ENCODE results near the gene HNRNPAB. TPM values are rescaled to one million over a fixed set of nuclear protein-coding genes. Genes with fewer than 3 reads are reported as not detected.

Gene HNRNPAB
- polyA plus RNA-seq (2013), result 170 and 172 TPM in 2 replicates

GRCh38 chr5:178204182-178204934 lies at the start of gene HNRNPAB:
Gene HNRNPAB (plus strand): TSS chr5:178204533. CDS start chr5:178204838, 305 bp downstream.
- Histone ChIP-seq H4K91ac (ENCODE audit: low read depth, low read length) (peak within 1 kb of the TSS; percentile 88), H3K79me2 (ENCODE audit: control insufficient read depth, insufficient read depth, low read length, poor library complexity) (peaks cover 26% of the 10 kb centered on the region), H2BK120ac (ENCODE audit: insufficient read depth, low read length, poor library complexity) (peak within 1 kb of the TSS; percentile 72), H2BK5ac (ENCODE audit: low read depth, low read length, poor library complexity) (peak within 1 kb of the TSS; percentile 89), H2AFZ (ENCODE audit: insufficient read depth, low read length, poor library complexity) (peak within 1 kb of the TSS; percentile 92), H3K4me1 (ENCODE audit: control insufficient read depth in 1 of 2, insufficient read depth in 2 of 2, low read length in 2 of 2) (peaks cover 0 to 13% of the 10 kb centered on the region in 2 experiments), H3K4ac (ENCODE audit: low read depth, low read length) (peak within 1 kb of the TSS; percentile 94), H3K9ac (ENCODE audit: low read length) (peak within 1 kb of the TSS; percentile 100), H3K36me3 (ENCODE audit: control insufficient read depth in 1 of 2, insufficient read depth in 2 of 2, low read length in 2 of 2) (peaks cover 26 to 33% of the 10 kb centered on the region in 2 experiments), H3K23ac (ENCODE audit: low read length) (no peak within 1 kb of the TSS), H3K14ac (ENCODE audit: low read length) (peak within 1 kb of the TSS; percentile 97), H2BK12ac (ENCODE audit: low read length) (no peak within 1 kb of the TSS), H4K8ac (ENCODE audit: low read depth, low read length) (peak within 1 kb of the TSS; percentile 93), H4K12ac (ENCODE audit: low read depth, low read length) (peak within 1 kb of the TSS; percentile 92), H3K27me3 (ENCODE audit: insufficient read depth, low read length) (peaks cover 3% of the 10 kb centered on the region), H3K4me2 (ENCODE audit: low read length) (peak within 1 kb of the TSS; percentile 96), H3K9me3 (ENCODE audit: insufficient read depth, low read depth, low read length) (no peaks in the 10 kb centered on the region), H3K18ac (ENCODE audit: low read length) (peak within 1 kb of the TSS; percentile 80), H3K79me1 (ENCODE audit: low read length) (peaks cover 11% of the 10 kb centered on the region), H2AK5ac (ENCODE audit: low read length) (peak within 1 kb of the TSS; percentile 95), H3K27ac (ENCODE audit: low read depth, low read length) (peak within 1 kb of the TSS; percentile 78), H3K4me3 (ENCODE audit: low read depth, low read length) (peak within 1 kb of the TSS; percentile 100)
- peak; percentile 96 to 99 for DNase-seq
- no CpG with 5 or more reads among the region's 96 CpGs for WGBS (ENCODE audit: extremely low coverage, insufficient coverage, insufficient read length)

GRCh38 chr5:178155065-178155464 lies 49.3 kb upstream of the HNRNPAB start:
- Histone ChIP-seq H3K9me3 (ENCODE audit: insufficient read depth, low read depth, low read length) (no peaks in the 10 kb centered on the region), H3K4ac (ENCODE audit: low read depth, low read length) (no peak overlapping the region), H3K79me2 (ENCODE audit: control insufficient read depth, insufficient read depth, low read length, poor library complexity) (peaks cover 4% of the 10 kb centered on the region), H2BK5ac (ENCODE audit: low read depth, low read length, poor library complexity) (no peak overlapping the region), H4K91ac (ENCODE audit: low read depth, low read length) (no peak overlapping the region), H3K79me1 (ENCODE audit: low read length) (peaks cover 3% of the 10 kb centered on the region), H2BK120ac (ENCODE audit: insufficient read depth, low read length, poor library complexity) (no peak overlapping the region), H2BK12ac (ENCODE audit: low read length) (no peak overlapping the region), H3K18ac (ENCODE audit: low read length) (no peak overlapping the region), H2AK5ac (ENCODE audit: low read length) (no peak overlapping the region), H3K14ac (ENCODE audit: low read length) (no peak overlapping the region), H2AFZ (ENCODE audit: insufficient read depth, low read length, poor library complexity) (no peak overlapping the region), H3K23ac (ENCODE audit: low read length) (no peak overlapping the region), H3K36me3 (ENCODE audit: control insufficient read depth in 1 of 2, insufficient read depth in 2 of 2, low read length in 2 of 2) (peaks cover 13 to 19% of the 10 kb centered on the region in 2 experiments), H3K27me3 (ENCODE audit: insufficient read depth, low read length) (no peaks in the 10 kb centered on the region), H3K9ac (ENCODE audit: low read length) (no peak overlapping the region), H3K4me3 (ENCODE audit: low read depth, low read length) (no peak overlapping the region), H3K27ac (ENCODE audit: low read depth, low read length) (no peak overlapping the region), H4K8ac (ENCODE audit: low read depth, low read length) (no peak overlapping the region), H3K4me1 (ENCODE audit: control insufficient read depth in 1 of 2, insufficient read depth in 2 of 2, low read length in 2 of 2) (peaks cover 5 to 8% of the 10 kb centered on the region in 2 experiments), H4K12ac (ENCODE audit: low read depth, low read length) (no peak overlapping the region), H3K4me2 (ENCODE audit: low read length) (no peak overlapping the region)
- WGBS (ENCODE audit: extremely low coverage, insufficient coverage, insufficient read length), result no CpG with 5 or more reads among the region's 8 CpGs
- DNase-seq, result no peak

- Histone ChIP-seq H3K4me3 (ENCODE audit: low read depth, low read length) (no peak overlapping the region), H2AK5ac (ENCODE audit: low read length) (no peak overlapping the region), H2BK12ac (ENCODE audit: low read length) (no peak overlapping the region), H4K91ac (ENCODE audit: low read depth, low read length) (no peak overlapping the region), H3K23ac (ENCODE audit: low read length) (no peak overlapping the region), H3K4ac (ENCODE audit: low read depth, low read length) (no peak overlapping the region), H3K27me3 (ENCODE audit: insufficient read depth, low read length) (no peaks in the 10 kb centered on the region), H3K27ac (ENCODE audit: low read depth, low read length) (no peak overlapping the region), H3K4me2 (ENCODE audit: low read length) (no peak overlapping the region), H2BK5ac (ENCODE audit: low read depth, low read length, poor library complexity) (no peak overlapping the region), H3K4me1 (ENCODE audit: control insufficient read depth in 1 of 2, insufficient read depth in 2 of 2, low read length in 2 of 2) (no peaks in the 10 kb centered on the region), H3K14ac (ENCODE audit: low read length) (no peak overlapping the region), H4K12ac (ENCODE audit: low read depth, low read length) (no peak overlapping the region), H3K36me3 (ENCODE audit: control insufficient read depth in 1 of 2, insufficient read depth in 2 of 2, low read length in 2 of 2) (no peaks in the 10 kb centered on the region), H3K9me3 (ENCODE audit: insufficient read depth, low read depth, low read length) (no peaks in the 10 kb centered on the region), H3K79me1 (ENCODE audit: low read length) (no peaks in the 10 kb centered on the region), H3K9ac (ENCODE audit: low read length) (no peak overlapping the region), H2BK120ac (ENCODE audit: insufficient read depth, low read length, poor library complexity) (no peak overlapping the region), H3K18ac (ENCODE audit: low read length) (no peak overlapping the region), H3K79me2 (ENCODE audit: control insufficient read depth, insufficient read depth, low read length, poor library complexity) (no peaks in the 10 kb centered on the region), H2AFZ (ENCODE audit: insufficient read depth, low read length, poor library complexity) (no peak overlapping the region), H4K8ac (ENCODE audit: low read depth, low read length) (no peak overlapping the region)
- no peak for DNase-seq
- no CpG with 5 or more reads among the region's 5 CpGs for WGBS (ENCODE audit: extremely low coverage, insufficient coverage, insufficient read length)
Observed at GRCh38 chr5:178160176-178160575, 44.2 kb upstream of the HNRNPAB start.

GRCh38 chr5:178162481-178162880 lies 41.9 kb upstream of the HNRNPAB start:
- H4K12ac ChIP-seq (ENCODE audit: low read depth, low read length), result no peak overlapping the region
- H3K4ac ChIP-seq (ENCODE audit: low read depth, low read length), result no peak overlapping the region
- no peak overlapping the region for H3K4me3 ChIP-seq (ENCODE audit: low read depth, low read length)
- H3K27me3 ChIP-seq (ENCODE audit: insufficient read depth, low read length), result no peaks in the 10 kb centered on the region
- no peak overlapping the region for H2AFZ ChIP-seq (ENCODE audit: insufficient read depth, low read length, poor library complexity)
- peak; percentile 37 to 46 for DNase-seq
- H4K8ac ChIP-seq (ENCODE audit: low read depth, low read length), result no peak overlapping the region
- no peak overlapping the region for H2BK12ac ChIP-seq (ENCODE audit: low read length)
- no peak overlapping the region for H4K91ac ChIP-seq (ENCODE audit: low read depth, low read length)
- no peak overlapping the region for H2BK120ac ChIP-seq (ENCODE audit: insufficient read depth, low read length, poor library complexity)
- no peaks in the 10 kb centered on the region for H3K4me1 ChIP-seq (ENCODE audit: control insufficient read depth in 1 of 2, insufficient read depth in 2 of 2, low read length in 2 of 2)
- no peak overlapping the region for H2BK5ac ChIP-seq (ENCODE audit: low read depth, low read length, poor library complexity)
- no peak overlapping the region for H3K27ac ChIP-seq (ENCODE audit: low read depth, low read length)
- H3K36me3 ChIP-seq (ENCODE audit: control insufficient read depth in 1 of 2, insufficient read depth in 2 of 2, low read length in 2 of 2), result no peaks in the 10 kb centered on the region
- no peak overlapping the region for H2AK5ac ChIP-seq (ENCODE audit: low read length)
- no peaks in the 10 kb centered on the region for H3K79me2 ChIP-seq (ENCODE audit: control insufficient read depth, insufficient read depth, low read length, poor library complexity)
- no peak overlapping the region for H3K23ac ChIP-seq (ENCODE audit: low read length)
- H3K4me2 ChIP-seq (ENCODE audit: low read length), result no peak overlapping the region
- H3K14ac ChIP-seq (ENCODE audit: low read length), result no peak overlapping the region
- no peaks in the 10 kb centered on the region for H3K9me3 ChIP-seq (ENCODE audit: insufficient read depth, low read depth, low read length)
- H3K79me1 ChIP-seq (ENCODE audit: low read length), result no peaks in the 10 kb centered on the region
- H3K9ac ChIP-seq (ENCODE audit: low read length), result no peak overlapping the region
- H3K18ac ChIP-seq (ENCODE audit: low read length), result no peak overlapping the region
- no CpG with 5 or more reads among the region's 9 CpGs for WGBS (ENCODE audit: extremely low coverage, insufficient coverage, insufficient read length)
